GM12878 (cell line): ENCODE data around the gene SNAPIN. TPM values are rescaled to one million over a fixed set of nuclear protein-coding genes. Genes with fewer than 3 reads are reported as not detected.

Experiments used
- ATAC-seq: fragments of 200-7000 bp; cut with Tn5 transposase; 3 replicates; pipeline ENCODE4 v1.9.1; 2020; ENCODE audit warnings: mild to moderate bottlenecking, moderate library complexity
- BruUV-seq: library from RNA; stranded (reverse); fragments of 400-500 nt; replicated peaks from 2 replicates; lab custom pipeline; 2021; lab: Mats Ljungman, UMichigan
- CTCF ChIA-PET: fragments of 300-600 bp; sonication (Branson Sonifier 250); formaldehyde crosslinking; extraction: SDS; loops from one replicate; lab custom pipeline; 2021; ENCODE audit warnings: inconsistent platforms; lab: Yijun Ruan, JAX
- POLR2A ChIA-PET: fragments of 350-600 bp; formaldehyde crosslinking; extraction: SDS; loops from one replicate; lab custom pipeline; 2021; ENCODE audit warnings: inconsistent platforms; lab: Charles Lee
- RAD21 ChIA-PET: fragments of 300-600 bp; sonication (Branson Sonifier 250); formaldehyde crosslinking; loops from one replicate; lab custom pipeline; 2023; ENCODE audit warnings: antibody characterized with exemption; ENCODE audit not compliant: unreplicated experiment; lab: Charles Lee
- SMC1A ChIA-PET: fragments of 300-600 bp; sonication (Branson Sonifier 250); formaldehyde crosslinking; loops from one replicate; lab custom pipeline; 2023; ENCODE audit not compliant: unreplicated experiment, uncharacterized antibody; lab: Charles Lee
- DNase-seq: peaks from one replicate; pipeline ENCODE4 v3.0.0-alpha.2; 2011; ENCODE audit warnings: low read depth, low spot score
- FAIRE-seq: peaks from 3 replicates; lab custom pipeline; 2011; peaks lifted over from hg19 to GRCh38; lab: Jason Lieb, UNC
- H2AFZ ChIP-seq: 2 replicates; pipeline ENCODE4 v1.6.0; 2011; ENCODE audit warnings: low read depth, low read length, control low read depth; ENCODE audit not compliant: control insufficient read depth
- H3K27ac ChIP-seq: 2 replicates; pipeline ENCODE4 v1.5.1; 2011; ENCODE audit warnings: control low read depth; ENCODE audit not compliant: control insufficient read depth, insufficient read depth
- H3K27me3 ChIP-seq, 2 experiments: replicated peaks in 1 of 2; 2 replicates each; pipeline versions ENCODE4 v1.6.0 to v1.6.1; 2011; ENCODE audit warnings: low read length in 1 of 2; ENCODE audit not compliant: control insufficient read depth in 2 of 2, insufficient read depth in 2 of 2
- H3K36me3 ChIP-seq, 2 experiments: 2 replicates each; pipeline ENCODE4 v1.5.1; 2011; ENCODE audit warnings: low read length in 1 of 2; ENCODE audit not compliant: control insufficient read depth in 2 of 2, insufficient read depth in 2 of 2
- H3K4me1 ChIP-seq: 2 replicates; pipeline ENCODE4 v1.6.1; 2011; ENCODE audit warnings: mild to moderate bottlenecking, low read length, moderate library complexity, mixed read lengths; ENCODE audit not compliant: control insufficient read depth, insufficient read depth
- H3K4me2 ChIP-seq: 2 replicates; pipeline ENCODE4 v1.6.0; 2011; ENCODE audit warnings: control low read depth; ENCODE audit not compliant: control insufficient read depth, insufficient read depth
- H3K4me3 ChIP-seq: fragments of 200-600 bp; sonication (generic); 2 replicates; pipeline ENCODE4 v1.5.1; 2016
- H3K79me2 ChIP-seq: 2 replicates; pipeline ENCODE4 v1.6.0; 2011; ENCODE audit warnings: low read length; ENCODE audit not compliant: control insufficient read depth, insufficient read depth
- H3K9ac ChIP-seq: 2 replicates; pipeline ENCODE4 v1.8.0; 2011; ENCODE audit warnings: low read length, control low read depth, mixed read lengths; ENCODE audit not compliant: control insufficient read depth, insufficient read depth
- H3K9me3 ChIP-seq: replicated peaks from 3 replicates; pipeline ENCODE4 v1.5.1; 2011; ENCODE audit warnings: mild to moderate bottlenecking, low read length; ENCODE audit not compliant: control insufficient read depth, insufficient read depth
- H4K20me1 ChIP-seq: 2 replicates; pipeline ENCODE4 v1.6.0; 2011; ENCODE audit not compliant: control insufficient read depth, insufficient read depth
- EED ChIP-seq: sonication (generic); IDR thresholded peaks from 2 replicates; pipeline ENCODE4 v1.6.1; 2016; ENCODE audit warnings: antibody characterized with exemption, low read depth
- MYB ChIP-seq: fragments of 150-350 bp; IDR thresholded peaks from 2 replicates; pipeline ENCODE4 v1.6.1; 2014; ENCODE audit warnings: mild to moderate bottlenecking, low read depth, low read length, borderline replicate concordance
- NRF1 ChIP-seq: conservative IDR thresholded peaks from 2 replicates; pipeline ENCODE4 v1.6.1; 2011; ENCODE audit warnings: mild to moderate bottlenecking, low read depth, low read length, improper control_type of control experiment
- POLR2A ChIP-seq: IDR thresholded peaks from 2 replicates; pipeline ENCODE4 v1.6.1; 2011; ENCODE audit warnings: low read depth, mild to moderate bottlenecking, low read length
- POLR2AphosphoS5 ChIP-seq: IDR thresholded peaks from 2 replicates; pipeline ENCODE4 v1.6.1; 2011; ENCODE audit warnings: mild to moderate bottlenecking, low read length, inconsistent platforms
- SMAD5 ChIP-seq: IDR thresholded peaks from 2 replicates; pipeline ENCODE4 v1.6.1; 2016; ENCODE audit warnings: antibody characterized with exemption, low read depth
- SRF ChIP-seq, 2 experiments: IDR thresholded peaks; 2 replicates each; pipeline ENCODE4 v1.6.1; 2011; ENCODE audit warnings: low read depth in 2 of 2, low read length in 2 of 2, mild to moderate bottlenecking in 1 of 2, moderate library complexity in 1 of 2
- STAT1 ChIP-seq: fragments of 450-650 bp; conservative IDR thresholded peaks from 2 replicates; pipeline ENCODE4 v1.6.1; 2014; ENCODE audit warnings: antibody characterized with exemption, mild to moderate bottlenecking
- YY1 ChIP-seq: IDR thresholded peaks from 2 replicates; pipeline ENCODE4 v1.6.1; 2011; ENCODE audit warnings: low read depth, mild to moderate bottlenecking, low read length
- WGBS: methylation state at CpG from one replicate; pipeline ENCODE4 v1.1.6; 2016; ENCODE audit warnings: low lambda C conversion rate; ENCODE audit not compliant: insufficient replicate concordance, insufficient coverage; ENCODE audit errors: missing lambda C conversion rate; 5-methylcytosine and 5-hydroxymethylcytosine counted together
- in situ Hi-C: fragments of 300-500 bp; cut with MboI; formaldehyde crosslinking; loops from 9 replicates; pipeline ENCODE4 v1.14.3; 2018; ENCODE audit warnings: mixed read lengths
- intact Hi-C: fragments of 100-400 bp; cut with micrococcal nuclease; formaldehyde crosslinking; loops from one replicate; pipeline ENCODE4 v1.14.2; 2022; ENCODE audit not compliant: unreplicated experiment
- polyA plus RNA-seq, 11 experiments: library from polyadenylated mRNA; depleted of rRNA in 4 of 11; unstranded in 6 of 11; stranded (reverse) in 5 of 11; fragments of >200 nt; fragmentation: Nextera tagmentation in 4 of 11; fragmentation: Illumina TruSeq in 1 of 11; extraction: Ambion mirVana in 4 of 11; extraction: Trizol in 1 of 11; gene quantifications; 1 replicate in 1 of 11; 2 replicates in 10 of 11; pipeline versions ENCODE4 v1.2.1 to v1.2.3, GENCODE V29; 2011 to 2016; ENCODE audit warnings: inconsistent platforms in 2 of 11, missing spikeins in 2 of 11, low read depth in 1 of 11
- total RNA-seq, 4 experiments: library from RNA; depleted of rRNA in 3 of 4; stranded (reverse); fragments of >200 nt in 3 of 4; fragmentation: Illumina TruSeq in 1 of 4; extraction: Trizol in 1 of 4; gene quantifications; 2 replicates each; pipeline versions ENCODE4 v1.2.1 to v1.2.3, GENCODE V29; 2013 to 2021
- TF ChIP-seq, protein P1 (sequence below): IDR thresholded peaks from 2 replicates; pipeline ENCODE4 v1.6.1; 2012; ENCODE audit warnings: improper control_type of control experiment, low read depth, low read length; ENCODE audit not compliant: insufficient replicate concordance
- TF ChIP-seq, protein P2 (sequence below): fragments of 450-650 bp; IDR thresholded peaks from 2 replicates; pipeline ENCODE4 v1.6.1; 2017; ENCODE audit warnings: low read depth, mild to moderate bottlenecking, moderate library complexity
- TF ChIP-seq, protein P3 (sequence below): IDR thresholded peaks from 2 replicates; pipeline ENCODE4 v1.6.1; 2011; ENCODE audit warnings: low read depth, low read length, improper control_type of control experiment, borderline replicate concordance
- TF ChIP-seq, protein P4 (sequence below): IDR thresholded peaks from 2 replicates; pipeline ENCODE4 v1.6.1; 2011; ENCODE audit warnings: low read depth, mild to moderate bottlenecking, low read length, moderate library complexity, borderline replicate concordance; ENCODE audit errors: extremely low read depth
- TF ChIP-seq, protein P5 (sequence below): fragments of 450-650 bp; IDR thresholded peaks from 2 replicates; pipeline ENCODE4 v1.6.1; 2017; ENCODE audit warnings: mild to moderate bottlenecking, low read depth, inconsistent platforms; ENCODE audit not compliant: poor library complexity, severe bottlenecking

SNAPIN gene
- total and polyA plus RNA-seq, 10 of the 15 experiments (the other 5 are each of a cell fraction or from before 2014, with no cell fraction given): 12.4 to 78.1 (median 38.6) TPM

DNA sequence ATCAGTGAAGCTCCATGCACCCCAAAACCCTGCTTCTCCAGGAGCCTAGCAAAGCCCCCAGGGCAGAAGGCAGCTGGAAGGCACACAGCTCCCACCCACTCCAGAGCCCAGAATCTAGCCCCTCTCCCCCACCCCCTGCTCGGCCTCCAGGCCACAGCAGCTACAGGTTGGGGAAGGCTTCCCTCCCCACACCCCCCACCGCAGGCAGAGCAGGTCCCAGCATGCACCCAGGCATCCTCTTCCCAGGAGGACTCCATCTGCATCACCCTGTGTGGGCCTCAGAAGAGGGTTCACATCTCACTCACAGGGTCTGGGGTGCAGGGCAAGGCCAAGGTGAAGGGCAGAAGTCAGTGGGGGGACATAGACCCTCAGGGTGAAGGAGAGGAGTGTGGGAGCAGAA lies 43.1 kb upstream of the SNAPIN start:
- POLR2A ChIA-PET: interaction anchor here (1.4 kb wide), 1 partner anchor 9 kb away, joined by 4 read pairs; no protein-coding TSS in a partner anchor
- SMC1A ChIA-PET: interaction anchor here (0.8 to 5.0 kb wide), 11 partner anchors 11 to 95 kb away, joined by 3 to 36 read pairs (median 4); partner anchors contain the start of genes CHTOP, S100A1 and S100A13
- no peaks in the 10 kb centered on the region for H3K9me3 ChIP-seq
- no peak overlapping the region for H3K4me3 ChIP-seq
- no peak for FAIRE-seq
- peaks cover 14% of the 10 kb centered on the region for H3K4me1 ChIP-seq
- no peak overlapping the region for H2AFZ ChIP-seq
- H4K20me1 ChIP-seq: no peaks in the 10 kb centered on the region
- H3K9ac ChIP-seq: no peak overlapping the region
- H3K79me2 ChIP-seq: no peaks in the 10 kb centered on the region
- no peak for DNase-seq
- no peak overlapping the region for H3K4me2 ChIP-seq
- WGBS: 45% methylated on average over 2 of the region's 2 CpGs
- no peak overlapping the region for H3K27ac ChIP-seq
- intact Hi-C loops: no loop called here
- H3K36me3 ChIP-seq: no peaks in the 10 kb centered on the region
- CTCF ChIA-PET: interaction anchor here (1.1 to 7.8 kb wide), 9 partner anchors 8 to 120 kb away, joined by 3 to 106 read pairs (median 11); partner anchors contain the start of genes S100A1 and S100A13
- in situ Hi-C loops: no loop called here
- BruUV-seq: no TSS peak
- ATAC-seq: no peak
- no peaks in the 10 kb centered on the region for H3K27me3 ChIP-seq
- RAD21 ChIA-PET: interaction anchor here (0.6 to 6.2 kb wide), 6 partner anchors 11 to 105 kb away, joined by 3 to 60 read pairs (median 6); partner anchors contain the start of gene S100A13
- TF ChIP-seq EED (no peak), SMAD5 (no peak), NRF1 (no peak), POLR2A (no peak), SRF (IDR thresholded peaks at IDR 0.05; ENCODE audit: low read depth in 2 of 2, low read length in 2 of 2) (no peak), STAT1 (no peak), YY1 (no peak), POLR2AphosphoS5 (no peak), MYB (no peak)
- TF ChIP-seq, protein P1, sequence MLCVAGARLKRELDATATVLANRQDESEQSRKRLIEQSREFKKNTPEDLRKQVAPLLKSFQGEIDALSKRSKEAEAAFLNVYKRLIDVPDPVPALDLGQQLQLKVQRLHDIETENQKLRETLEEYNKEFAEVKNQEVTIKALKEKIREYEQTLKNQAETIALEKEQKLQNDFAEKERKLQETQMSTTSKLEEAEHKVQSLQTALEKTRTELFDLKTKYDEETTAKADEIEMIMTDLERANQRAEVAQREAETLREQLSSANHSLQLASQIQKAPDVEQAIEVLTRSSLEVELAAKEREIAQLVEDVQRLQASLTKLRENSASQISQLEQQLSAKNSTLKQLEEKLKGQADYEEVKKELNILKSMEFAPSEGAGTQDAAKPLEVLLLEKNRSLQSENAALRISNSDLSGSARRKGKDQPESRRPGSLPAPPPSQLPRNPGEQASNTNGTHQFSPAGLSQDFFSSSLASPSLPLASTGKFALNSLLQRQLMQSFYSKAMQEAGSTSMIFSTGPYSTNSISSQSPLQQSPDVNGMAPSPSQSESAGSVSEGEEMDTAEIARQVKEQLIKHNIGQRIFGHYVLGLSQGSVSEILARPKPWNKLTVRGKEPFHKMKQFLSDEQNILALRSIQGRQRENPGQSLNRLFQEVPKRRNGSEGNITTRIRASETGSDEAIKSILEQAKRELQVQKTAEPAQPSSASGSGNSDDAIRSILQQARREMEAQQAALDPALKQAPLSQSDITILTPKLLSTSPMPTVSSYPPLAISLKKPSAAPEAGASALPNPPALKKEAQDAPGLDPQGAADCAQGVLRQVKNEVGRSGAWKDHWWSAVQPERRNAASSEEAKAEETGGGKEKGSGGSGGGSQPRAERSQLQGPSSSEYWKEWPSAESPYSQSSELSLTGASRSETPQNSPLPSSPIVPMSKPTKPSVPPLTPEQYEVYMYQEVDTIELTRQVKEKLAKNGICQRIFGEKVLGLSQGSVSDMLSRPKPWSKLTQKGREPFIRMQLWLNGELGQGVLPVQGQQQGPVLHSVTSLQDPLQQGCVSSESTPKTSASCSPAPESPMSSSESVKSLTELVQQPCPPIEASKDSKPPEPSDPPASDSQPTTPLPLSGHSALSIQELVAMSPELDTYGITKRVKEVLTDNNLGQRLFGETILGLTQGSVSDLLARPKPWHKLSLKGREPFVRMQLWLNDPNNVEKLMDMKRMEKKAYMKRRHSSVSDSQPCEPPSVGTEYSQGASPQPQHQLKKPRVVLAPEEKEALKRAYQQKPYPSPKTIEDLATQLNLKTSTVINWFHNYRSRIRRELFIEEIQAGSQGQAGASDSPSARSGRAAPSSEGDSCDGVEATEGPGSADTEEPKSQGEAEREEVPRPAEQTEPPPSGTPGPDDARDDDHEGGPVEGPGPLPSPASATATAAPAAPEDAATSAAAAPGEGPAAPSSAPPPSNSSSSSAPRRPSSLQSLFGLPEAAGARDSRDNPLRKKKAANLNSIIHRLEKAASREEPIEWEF: no peak
- TF ChIP-seq, protein P2, sequence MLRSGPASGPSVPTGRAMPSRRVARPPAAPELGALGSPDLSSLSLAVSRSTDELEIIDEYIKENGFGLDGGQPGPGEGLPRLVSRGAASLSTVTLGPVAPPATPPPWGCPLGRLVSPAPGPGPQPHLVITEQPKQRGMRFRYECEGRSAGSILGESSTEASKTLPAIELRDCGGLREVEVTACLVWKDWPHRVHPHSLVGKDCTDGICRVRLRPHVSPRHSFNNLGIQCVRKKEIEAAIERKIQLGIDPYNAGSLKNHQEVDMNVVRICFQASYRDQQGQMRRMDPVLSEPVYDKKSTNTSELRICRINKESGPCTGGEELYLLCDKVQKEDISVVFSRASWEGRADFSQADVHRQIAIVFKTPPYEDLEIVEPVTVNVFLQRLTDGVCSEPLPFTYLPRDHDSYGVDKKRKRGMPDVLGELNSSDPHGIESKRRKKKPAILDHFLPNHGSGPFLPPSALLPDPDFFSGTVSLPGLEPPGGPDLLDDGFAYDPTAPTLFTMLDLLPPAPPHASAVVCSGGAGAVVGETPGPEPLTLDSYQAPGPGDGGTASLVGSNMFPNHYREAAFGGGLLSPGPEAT: no peak
- TF ChIP-seq, protein P3, sequence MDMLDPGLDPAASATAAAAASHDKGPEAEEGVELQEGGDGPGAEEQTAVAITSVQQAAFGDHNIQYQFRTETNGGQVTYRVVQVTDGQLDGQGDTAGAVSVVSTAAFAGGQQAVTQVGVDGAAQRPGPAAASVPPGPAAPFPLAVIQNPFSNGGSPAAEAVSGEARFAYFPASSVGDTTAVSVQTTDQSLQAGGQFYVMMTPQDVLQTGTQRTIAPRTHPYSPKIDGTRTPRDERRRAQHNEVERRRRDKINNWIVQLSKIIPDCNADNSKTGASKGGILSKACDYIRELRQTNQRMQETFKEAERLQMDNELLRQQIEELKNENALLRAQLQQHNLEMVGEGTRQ: no peak
- TF ChIP-seq, protein P4, sequence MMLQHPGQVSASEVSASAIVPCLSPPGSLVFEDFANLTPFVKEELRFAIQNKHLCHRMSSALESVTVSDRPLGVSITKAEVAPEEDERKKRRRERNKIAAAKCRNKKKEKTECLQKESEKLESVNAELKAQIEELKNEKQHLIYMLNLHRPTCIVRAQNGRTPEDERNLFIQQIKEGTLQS: no peak
- TF ChIP-seq, protein P5, sequence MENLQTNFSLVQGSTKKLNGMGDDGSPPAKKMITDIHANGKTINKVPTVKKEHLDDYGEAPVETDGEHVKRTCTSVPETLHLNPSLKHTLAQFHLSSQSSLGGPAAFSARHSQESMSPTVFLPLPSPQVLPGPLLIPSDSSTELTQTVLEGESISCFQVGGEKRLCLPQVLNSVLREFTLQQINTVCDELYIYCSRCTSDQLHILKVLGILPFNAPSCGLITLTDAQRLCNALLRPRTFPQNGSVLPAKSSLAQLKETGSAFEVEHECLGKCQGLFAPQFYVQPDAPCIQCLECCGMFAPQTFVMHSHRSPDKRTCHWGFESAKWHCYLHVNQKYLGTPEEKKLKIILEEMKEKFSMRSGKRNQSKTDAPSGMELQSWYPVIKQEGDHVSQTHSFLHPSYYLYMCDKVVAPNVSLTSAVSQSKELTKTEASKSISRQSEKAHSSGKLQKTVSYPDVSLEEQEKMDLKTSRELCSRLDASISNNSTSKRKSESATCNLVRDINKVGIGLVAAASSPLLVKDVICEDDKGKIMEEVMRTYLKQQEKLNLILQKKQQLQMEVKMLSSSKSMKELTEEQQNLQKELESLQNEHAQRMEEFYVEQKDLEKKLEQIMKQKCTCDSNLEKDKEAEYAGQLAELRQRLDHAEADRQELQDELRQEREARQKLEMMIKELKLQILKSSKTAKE: no peak
